ENCODE data around the gene REXO2. TPM values are rescaled to one million over a fixed set of nuclear protein-coding genes. Genes with fewer than 3 reads are reported as not detected.
A peak's percentile ranks its signal among the peaks of the same experiment; 100 is the strongest.

Gene REXO2
- total RNA-seq, 1 donor from 2014 or later: 84.9 TPM

DNA sequence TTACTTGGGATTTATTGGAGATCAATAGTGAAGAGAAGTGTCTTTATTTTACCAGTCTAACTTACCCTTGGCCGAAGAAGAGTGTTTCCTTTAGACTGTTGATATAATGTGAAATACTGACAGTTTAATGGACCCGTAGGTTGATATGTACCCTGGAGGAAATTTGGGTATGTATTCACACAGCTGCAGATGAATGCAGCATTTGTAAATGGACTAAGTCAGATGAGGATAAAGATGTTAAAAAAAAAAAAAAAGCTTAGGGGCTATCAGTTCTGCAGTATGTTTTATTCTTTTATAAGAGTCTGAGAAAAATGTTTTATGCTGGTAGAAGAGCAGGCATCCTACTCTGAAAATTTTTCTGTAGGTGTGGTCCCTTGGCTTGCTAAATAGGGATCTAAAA is 2.7 kb downstream of the REXO2 start:
- peak overlapping the region; percentile 76 for H3K27ac Mint-ChIP-seq

GRCh38 chr11:114442536-114442935 is 3.3 kb downstream of the REXO2 start:
- Mint-ChIP-seq H3K36me3 (peaks cover 37% of the 10 kb centered on the region), H3K4me3 (peak overlapping the region; percentile 22), H3K27me3 (no peaks in the 10 kb centered on the region), H3K4me1 (ENCODE audit: unreplicated experiment) (peaks cover 49% of the 10 kb centered on the region), H3K9me3 (peaks cover 6% of the 10 kb centered on the region), H3K27ac (no peak overlapping the region)
- no peak for TF ChIP-seq CTCF (conservative IDR thresholded peaks at IDR 0.05)
- no peak for DNase-seq (ENCODE audit: extremely low spot score, unreplicated experiment)

More for the DNA sequence above, 2.7 kb downstream of the REXO2 start:
- peaks cover 49% of the 10 kb centered on the region for H3K4me1 Mint-ChIP-seq (ENCODE audit: unreplicated experiment)
- DNase-seq (ENCODE audit: extremely low spot score, unreplicated experiment): no peak
- peak overlapping the region; percentile 86 for H3K4me3 Mint-ChIP-seq
- no peak for TF ChIP-seq CTCF (conservative IDR thresholded peaks at IDR 0.05)
- H3K9me3 Mint-ChIP-seq: peaks cover 6% of the 10 kb centered on the region
- peaks cover 32% of the 10 kb centered on the region for H3K36me3 Mint-ChIP-seq
- H3K27me3 Mint-ChIP-seq: no peaks in the 10 kb centered on the region

DNA sequence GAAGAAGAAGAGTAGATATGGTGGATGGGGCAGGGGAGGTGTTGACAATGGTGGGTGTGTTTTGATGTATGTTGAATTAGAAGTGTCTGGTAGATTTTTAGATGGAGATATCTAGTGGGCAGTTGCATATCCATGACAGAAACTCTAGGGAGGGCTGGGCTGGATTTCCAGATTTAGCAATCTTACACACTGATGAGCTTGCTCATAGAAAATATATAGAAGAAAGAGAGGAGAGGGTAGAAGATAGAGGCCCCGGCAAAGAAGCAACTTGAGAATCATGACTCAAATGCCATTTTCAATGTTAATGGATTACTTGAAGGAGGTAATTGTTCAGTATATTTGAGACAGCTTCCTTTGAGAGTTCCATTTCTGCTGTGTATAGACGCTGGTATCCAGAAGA is 8.2 kb downstream of the REXO2 start:
- Mint-ChIP-seq H3K9me3 (peaks cover 6% of the 10 kb centered on the region), H3K4me3 (no peak overlapping the region), H3K27me3 (no peaks in the 10 kb centered on the region), H3K4me1 (ENCODE audit: unreplicated experiment) (peaks cover 15% of the 10 kb centered on the region), H3K27ac (no peak overlapping the region), H3K36me3 (peaks cover 48% of the 10 kb centered on the region)
- DNase-seq (ENCODE audit: extremely low spot score, unreplicated experiment): no peak
- no peak for TF ChIP-seq CTCF (conservative IDR thresholded peaks at IDR 0.05)

- Mint-ChIP-seq H3K4me3 (no peak overlapping the region), H3K36me3 (peaks cover 49% of the 10 kb centered on the region), H3K9me3 (peaks cover 6% of the 10 kb centered on the region), H3K27me3 (no peaks in the 10 kb centered on the region), H3K27ac (no peak overlapping the region), H3K4me1 (ENCODE audit: unreplicated experiment) (peaks cover 15% of the 10 kb centered on the region)
- no peak for DNase-seq (ENCODE audit: extremely low spot score, unreplicated experiment)
- TF ChIP-seq CTCF (conservative IDR thresholded peaks at IDR 0.05): no peak
These were observed 8.6 kb downstream of the REXO2 start for GRCh38 chr11:114447892-114448291.

DNA sequence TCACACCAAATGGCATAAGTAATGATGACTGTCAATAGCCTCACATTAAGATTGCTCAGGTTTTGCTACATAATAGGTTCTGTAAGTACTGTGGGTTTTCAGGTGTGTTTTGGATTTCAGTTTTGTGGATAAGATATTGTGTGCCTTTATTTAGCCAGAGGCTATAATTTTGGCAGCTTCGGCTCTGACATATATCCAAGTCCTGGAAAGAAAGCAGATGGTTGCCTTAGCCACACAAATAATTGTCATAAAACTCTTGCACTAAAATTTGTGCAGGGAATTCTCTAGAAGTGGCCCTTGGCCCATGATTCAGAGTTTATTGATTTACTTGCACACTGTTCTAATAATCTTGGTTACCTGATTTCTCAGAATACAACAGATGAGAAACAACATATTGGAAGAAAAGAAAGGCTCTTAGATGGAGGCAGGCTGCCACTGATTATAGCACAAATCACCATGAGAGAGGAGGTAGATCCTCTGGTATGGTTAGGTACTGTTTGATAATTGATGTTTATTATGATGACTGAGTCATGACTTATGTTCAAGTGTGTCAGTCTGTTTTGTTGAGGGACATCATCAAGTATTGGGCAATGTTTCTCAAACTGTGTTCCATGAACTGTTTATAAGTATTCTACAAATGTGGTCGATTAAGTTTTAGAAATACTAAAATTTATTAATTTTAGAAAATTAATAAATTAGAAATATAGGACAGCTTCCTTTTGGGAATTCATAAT is 9.6 kb downstream of the REXO2 start:
- Mint-ChIP-seq H3K4me1 (ENCODE audit: unreplicated experiment) (peaks cover 9% of the 10 kb centered on the region), H3K36me3 (peaks cover 52% of the 10 kb centered on the region), H3K27ac (no peak overlapping the region), H3K27me3 (no peaks in the 10 kb centered on the region), H3K4me3 (no peak overlapping the region), H3K9me3 (peaks cover 6% of the 10 kb centered on the region)
- DNase-seq (ENCODE audit: extremely low spot score, unreplicated experiment): no peak
- no peak for TF ChIP-seq CTCF (conservative IDR thresholded peaks at IDR 0.05)
